Kidney tubule cell (primary cell): Measurements from ENCODE around the gene SH3RF3.

ENCODE experiments used
- DNase-seq: peaks from one replicate; pipeline ENCODE4 v3.0.0-alpha.2; 2018; ENCODE audit warnings: low spot score

Gene SH3RF3

DNA sequence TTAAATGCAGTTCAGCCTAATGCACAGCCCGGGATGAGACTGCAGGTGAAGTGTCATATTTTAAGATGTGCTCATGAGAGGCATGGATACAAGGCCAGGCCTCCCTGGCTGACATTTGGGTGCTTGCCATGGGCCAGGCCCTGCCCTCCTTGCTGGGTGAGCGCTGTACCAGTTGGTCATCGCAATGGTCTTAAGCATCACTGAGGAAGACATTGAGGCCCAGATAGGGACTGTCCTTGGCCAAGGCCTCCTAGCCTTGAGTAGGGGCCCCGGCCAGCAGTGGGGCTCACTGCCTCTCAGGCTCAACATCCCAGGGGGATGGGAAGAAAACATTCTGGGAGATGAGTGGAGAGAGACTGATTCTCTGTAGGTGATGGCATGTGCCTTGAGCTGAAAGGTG is 184.3 kb downstream of the SH3RF3 start:
- DNase-seq = no peak

DNA sequence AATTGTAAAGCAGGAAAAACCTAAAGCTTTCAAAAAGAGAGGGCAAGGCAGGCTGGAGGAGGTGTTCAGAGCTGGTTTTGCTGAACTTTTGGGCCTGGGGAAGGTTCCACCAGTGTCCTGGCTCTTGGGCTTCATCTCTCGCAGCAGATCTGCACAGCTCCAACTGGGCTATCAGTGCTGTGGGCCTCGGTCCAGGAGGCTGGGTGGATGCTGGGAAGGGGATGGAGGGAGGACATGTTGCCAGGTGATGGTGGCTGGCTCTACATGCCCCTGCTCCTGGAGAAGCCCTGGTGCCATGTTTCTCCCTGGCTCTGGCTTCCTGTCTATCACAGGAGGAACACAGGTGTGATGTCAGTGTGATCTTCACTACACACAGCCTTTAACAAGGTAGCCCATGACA is 187.1 kb downstream of the SH3RF3 start:
- DNase-seq = no peak

DNA sequence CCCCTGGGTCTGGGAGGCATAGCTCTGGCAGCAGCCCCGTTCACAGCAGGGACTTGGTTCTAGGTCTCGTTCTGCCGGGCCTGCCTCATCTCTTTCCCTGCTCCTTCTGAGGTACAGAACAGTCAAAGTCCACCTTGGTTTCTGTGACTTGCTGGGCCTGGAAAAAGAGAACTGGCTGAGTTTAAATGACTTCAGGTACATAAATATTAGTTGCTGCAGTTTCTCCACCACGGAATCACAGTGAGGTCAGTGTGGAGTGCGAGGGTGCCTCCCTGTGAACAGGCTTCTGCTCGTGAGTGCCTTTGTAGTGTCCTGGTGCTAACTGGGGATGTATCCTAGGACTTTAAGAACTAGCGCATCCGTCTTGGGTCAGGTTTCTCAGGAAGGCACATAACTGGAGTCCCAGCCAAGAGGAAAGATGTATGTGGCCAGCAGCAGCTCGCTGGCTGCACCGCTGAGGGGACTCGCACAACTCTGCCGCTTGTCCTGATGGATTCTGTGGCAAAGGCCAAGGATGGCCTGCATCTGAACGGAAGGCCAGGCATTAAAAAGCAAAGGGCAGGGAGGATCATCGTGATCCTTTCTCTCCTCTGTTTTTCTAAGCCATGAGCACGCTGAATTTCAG is 188.6 kb downstream of the SH3RF3 start:
- DNase-seq = no peak

DNA sequence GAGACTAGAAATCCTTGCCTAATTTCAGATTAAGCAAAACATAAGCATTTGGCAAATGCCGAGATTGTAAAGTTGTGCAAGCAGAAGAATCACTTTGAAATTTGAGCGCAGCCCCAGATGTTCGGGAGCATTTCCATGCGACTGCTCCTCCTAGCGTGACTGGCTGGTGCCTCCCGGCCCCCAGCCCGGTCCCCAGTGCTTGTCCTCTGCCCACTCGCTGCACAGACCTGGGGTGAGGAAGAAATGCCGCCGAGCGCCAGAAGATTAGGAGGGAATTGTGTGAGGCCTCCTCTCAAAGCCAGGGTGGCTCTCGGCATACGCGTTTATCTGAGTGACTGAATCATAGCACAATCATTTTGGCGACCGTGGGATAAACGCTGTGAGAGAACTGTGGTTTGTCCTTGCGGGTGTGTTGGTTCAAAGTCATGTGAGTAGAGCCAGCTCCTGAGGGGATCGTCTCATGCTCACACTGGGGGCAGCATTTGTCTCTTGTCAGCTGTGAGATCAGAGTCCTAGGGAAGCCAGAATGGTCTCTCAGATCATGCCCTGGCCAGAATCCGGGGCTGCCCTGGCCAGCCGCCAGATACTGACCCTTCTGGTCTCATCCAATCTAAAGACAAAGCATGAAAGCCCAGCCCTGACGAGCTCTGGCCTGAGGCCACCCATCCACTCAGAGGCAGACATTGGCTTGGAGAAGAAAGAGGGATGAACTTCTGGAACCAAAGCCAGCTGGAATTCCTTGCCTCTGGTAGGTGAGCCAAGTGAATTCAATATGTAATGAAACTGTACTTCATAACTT is 189.3 kb downstream of the SH3RF3 start:
- no peak for DNase-seq

DNA sequence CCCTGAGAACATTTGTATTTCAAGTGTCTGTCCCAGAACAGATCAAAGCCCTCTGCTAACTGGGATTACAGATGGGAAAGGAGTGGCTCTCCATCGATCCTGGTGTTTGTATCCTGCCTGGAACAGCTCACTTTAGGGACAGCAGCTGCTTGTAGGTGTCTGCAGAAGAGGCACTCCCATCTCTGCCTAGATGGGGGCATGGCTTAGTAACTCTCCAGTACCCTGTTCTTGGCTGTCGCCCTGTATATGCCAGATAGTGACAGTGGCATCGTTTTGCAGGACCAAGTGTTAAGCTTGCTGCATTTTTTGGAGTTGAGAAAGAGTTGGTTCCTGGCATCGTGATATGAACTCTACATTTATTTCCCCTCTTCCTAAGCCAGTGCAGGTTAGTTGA is 189.9 kb downstream of the SH3RF3 start:
- no peak for DNase-seq

DNA sequence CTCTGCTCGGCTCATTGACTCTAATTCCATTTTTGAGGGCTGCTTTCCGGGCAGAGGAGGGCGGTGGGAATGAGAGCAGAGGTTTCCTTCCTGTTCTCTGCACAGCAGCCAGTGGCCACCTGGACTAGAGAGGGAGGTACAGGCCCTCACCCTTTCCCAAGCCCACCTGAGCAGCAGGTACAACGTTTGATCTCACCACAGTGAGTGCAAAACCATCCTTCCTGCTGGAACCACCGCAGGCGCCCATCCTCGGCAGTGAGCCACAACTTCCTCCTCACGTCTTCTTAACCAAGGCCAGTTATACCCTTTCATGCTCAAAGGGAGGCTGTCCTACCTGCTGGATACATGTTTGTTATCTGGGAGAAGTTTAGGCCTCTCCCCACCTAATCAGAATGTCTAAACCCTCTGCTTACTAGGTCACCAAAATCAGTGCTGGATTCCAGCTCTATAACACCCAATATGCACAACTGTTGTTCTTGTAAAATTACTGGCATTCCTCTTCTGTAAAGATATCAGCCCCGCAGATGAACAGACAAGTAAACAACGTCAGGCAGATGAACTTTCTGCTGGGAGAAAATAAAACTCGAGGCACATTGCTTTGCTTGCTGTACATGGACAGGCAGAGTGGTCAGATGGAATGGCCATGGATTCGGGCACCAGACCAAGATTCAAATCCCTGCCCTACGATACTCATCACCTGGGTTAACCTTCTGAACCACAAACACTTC is 191.4 kb downstream of the SH3RF3 start:
- DNase-seq = no peak

DNA sequence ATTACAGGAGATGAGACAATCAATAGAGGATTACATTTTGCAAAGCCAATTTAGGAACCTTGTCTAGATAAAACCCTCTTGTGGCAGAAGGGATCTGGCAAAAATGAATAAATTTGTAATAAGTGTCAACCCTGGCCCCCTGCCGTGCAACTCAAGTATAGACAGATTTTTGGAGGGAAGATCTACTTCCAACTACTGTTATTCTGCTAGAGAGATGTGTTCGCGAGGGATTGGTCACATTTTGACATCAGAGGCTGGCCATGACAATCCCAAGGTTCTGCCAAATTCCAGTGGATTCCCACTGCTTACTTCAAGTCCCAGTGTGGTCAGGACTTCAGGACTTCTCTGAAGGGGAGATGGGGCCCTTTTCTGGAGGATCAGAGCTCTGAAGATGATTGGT is 192.6 kb downstream of the SH3RF3 start:
- no peak for DNase-seq

DNA sequence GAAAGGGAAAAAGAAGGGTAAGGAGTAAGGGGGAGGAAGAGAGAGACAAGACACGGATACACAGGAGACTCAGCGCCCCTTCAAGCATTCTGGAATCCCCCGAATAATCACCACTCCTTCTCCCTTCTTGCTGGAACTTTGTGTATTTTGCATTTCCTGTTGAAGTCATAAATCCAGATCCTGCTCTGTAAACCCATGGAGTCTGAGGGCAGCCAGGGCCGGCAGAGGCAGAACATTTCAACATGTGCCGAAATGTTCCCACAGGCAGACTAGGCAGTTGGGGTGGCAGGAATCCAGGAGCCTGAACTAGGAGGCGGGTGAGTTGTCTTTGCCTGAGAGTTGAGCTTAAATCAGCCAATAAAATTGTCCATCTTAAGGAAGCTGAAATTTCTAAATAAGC is 193.1 kb downstream of the SH3RF3 start:
- no peak for DNase-seq

DNA sequence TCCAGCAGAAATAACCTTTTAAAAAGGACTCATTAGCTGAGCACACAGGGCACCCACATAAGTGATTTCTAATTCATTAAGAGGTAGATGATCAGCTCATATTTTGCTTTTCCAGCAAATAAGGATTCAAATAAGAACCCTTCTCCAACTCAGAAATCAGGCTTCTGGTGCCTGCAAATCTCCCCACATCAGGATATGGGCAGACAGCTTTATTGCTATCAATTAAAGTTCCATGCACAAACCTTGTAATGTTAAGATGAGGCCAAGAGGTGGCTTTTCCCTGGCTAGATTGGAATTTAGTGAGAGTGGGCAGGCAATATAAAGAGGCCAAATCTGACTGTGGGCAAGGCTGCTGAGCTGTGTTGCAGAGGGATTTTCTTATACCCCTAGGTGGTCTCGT is 193.6 kb downstream of the SH3RF3 start:
- no peak for DNase-seq

DNA sequence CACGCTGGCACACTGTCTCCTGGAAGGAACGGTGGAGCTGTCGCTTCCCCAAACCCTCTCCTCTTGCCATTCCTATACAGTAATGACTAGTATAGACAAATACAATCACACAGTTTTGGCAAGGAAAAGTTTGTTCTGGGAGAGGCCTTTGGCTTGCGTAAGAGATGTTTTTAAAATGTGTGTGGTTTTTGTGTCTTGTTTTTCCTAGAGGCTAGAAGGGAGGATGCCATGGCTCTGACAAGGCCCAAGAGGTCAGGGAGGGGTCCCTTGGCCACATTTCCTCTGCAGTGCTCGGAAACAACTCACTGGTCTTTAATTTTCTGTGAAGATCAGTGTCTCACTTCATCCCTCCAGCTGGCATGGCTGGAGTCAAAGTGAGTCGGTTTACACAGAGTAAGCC is 195.9 kb downstream of the SH3RF3 start:
- peak; percentile 3 for DNase-seq

DNA sequence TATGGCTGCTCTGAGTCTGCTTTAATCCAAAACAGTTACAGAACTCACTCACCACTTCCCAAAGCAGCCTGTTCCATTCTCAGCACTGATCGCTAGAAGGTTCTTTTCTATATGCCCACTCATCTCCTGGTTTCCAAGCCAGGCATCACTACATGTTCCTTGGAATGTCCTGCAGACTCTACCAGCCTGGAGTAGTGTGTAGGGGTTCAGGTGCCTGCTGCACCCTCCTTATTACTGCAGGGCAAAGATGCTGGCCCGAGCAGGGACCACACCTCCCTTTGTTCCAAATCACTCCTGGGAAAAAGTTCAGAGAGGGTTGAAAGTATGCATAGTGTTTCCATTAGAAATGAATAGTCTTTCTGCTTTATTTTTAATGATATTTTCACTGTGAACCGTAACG is 196.6 kb downstream of the SH3RF3 start:
- DNase-seq = no peak

DNA sequence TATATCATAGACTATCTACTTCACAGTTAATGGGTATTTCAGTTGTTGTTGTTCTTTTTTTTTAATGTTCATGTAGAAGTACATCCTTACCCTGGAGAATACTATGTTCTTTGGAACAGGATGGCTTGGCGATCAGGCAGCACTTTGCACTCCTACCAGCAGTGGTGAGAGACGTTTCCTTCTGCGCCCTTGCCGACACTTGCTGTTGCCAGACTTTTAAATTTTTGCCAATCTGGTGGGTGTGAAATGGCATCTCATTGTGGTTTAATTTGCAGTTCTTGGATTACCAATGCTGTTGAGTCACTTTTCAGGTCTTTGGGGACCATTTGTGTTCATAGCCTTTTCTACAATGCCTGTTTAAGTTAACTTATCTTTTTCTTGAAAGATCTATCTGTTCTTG is 197.3 kb downstream of the SH3RF3 start:
- no peak for DNase-seq

DNA sequence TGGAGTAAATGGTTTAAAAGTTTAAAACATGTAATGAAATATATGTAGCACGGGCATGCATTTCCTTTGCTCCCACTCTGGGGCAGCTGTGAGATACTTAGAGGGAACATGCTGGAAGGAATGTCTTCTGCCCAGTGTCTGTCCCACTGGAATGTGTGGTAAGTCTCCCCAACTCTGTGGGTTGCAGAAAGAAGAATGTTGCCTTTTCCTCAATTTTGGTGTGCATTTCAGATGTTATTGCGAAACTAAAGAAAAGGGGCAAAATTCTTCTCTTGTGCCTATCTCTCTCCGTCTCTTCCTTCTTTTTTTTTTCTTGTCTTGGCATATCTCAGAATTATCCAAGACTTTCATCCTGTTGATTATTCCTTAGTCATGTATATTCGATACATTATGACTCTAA is 201.1 kb downstream of the SH3RF3 start:
- DNase-seq = no peak

DNA sequence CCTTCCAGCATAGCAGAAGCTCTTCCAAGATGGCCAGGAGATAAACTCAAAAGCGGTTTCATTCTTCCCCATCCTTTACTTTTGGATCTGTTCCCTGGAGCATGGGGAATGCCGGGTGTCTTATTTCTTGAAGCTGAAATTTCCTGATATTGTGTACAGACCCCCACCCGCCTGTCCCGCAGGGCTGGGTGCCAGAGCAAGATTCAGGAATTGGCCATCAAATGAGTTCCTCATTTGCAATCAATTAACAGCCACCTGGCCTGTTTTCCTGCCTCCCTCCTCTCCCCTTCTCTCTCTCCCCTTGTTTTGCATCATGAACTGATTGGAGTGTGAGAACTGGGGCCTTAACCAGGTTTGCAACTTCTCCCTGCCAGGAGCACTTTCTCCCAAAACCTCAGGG is 202.1 kb downstream of the SH3RF3 start:
- DNase-seq = no peak

DNA sequence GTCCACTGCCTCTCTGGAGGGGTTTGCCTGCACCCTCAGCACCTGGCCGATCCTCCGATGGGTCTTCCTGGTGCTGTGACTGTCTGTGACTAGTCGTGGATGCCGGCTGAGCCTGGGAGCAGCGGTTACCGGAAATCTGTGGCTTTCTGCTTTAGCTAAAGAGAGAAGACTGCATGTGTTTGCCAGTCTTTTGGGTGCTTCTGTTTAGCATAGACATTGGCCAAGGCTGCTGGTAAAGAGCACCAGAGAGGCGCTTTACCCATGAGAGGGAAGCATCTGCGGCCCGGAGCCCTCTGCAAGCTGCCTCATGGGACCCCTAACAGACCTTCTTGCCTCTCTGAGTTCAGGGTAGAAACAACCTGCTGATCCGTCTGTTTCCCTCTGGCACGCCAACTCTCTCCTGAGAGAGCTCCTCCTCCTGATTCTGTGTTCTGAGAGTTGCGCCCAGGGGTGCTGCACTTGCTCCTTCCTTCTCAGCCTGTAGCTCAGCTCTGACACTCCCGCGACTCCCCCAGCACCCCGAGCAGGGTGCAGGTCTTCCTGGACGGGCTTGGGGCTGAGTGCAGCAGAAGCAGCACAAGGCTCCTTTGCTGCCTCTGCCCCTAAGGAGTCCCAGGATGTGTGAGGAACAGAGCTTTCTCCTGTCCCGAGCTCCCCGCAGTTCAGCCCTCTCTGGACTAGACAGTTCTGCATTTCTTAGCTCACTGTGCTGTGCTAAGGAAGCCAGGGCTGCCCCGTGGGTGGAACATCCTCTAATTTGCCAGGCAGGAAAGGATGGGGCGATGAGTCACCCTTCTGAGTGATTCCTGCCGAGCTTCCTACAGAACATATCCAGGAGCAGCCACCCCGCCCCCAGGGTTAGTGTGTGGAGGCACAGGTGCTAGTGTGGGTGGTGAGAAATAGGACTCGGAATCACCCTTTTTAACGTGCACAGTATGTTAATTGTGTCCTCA is 203.2 kb downstream of the SH3RF3 start:
- DNase-seq = peak; percentile 88

DNA sequence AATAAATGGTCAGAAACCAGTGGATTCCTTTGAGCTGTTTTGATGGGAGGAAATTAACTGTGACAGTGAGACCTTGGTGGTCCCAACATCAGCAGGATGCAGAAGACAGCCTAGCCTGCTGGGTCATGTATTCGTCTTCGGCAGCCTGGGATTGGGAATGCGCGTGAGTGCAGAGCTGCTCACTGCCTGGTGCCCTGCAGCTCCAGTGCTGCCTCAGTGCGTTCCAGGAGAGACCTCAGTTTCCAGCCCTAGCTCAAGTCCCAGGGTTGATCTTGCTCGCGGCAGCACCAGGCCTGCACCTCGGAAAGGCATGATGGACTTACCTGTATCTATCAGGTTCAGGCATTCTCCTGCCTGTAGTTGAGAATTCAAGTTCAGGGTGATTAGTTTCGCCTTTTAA is 203.9 kb downstream of the SH3RF3 start:
- DNase-seq = no peak

DNA sequence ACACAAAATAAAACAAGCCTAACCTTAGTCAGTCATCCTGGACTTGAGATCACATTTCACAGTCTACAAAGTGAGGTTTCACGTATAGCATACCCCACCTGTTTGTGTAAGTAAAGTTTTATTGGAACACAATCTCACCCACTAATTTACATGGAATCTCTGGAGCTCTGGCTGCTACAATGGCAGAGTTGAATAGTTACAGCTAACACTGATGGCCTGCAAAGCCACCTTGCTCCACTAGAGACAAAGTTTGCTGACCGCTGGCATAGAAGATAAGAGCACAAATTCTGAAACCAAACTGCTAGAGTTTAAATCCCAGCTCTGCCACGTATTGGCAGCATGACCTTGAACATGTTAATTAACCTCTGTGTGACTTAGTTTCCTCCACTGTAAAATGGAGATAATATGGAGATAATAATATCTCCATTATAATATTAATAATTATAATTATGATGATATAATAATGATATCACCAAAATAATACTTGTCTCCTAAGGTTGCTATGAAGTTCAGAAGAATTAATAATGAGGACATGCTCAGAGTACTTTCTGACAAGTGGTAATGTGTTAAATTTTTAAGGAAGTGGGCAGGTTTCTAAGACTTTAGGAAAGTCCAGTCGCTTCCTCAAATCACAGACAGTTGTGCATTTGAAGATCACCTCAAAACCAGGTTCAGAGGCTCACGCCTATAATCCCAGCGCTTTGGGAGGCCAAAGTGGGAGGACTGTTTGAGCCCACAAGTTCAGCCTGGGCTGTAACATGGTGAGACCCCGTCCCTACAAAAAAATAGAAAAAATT is 204.6 kb downstream of the SH3RF3 start:
- peak; percentile 9 for DNase-seq

DNA sequence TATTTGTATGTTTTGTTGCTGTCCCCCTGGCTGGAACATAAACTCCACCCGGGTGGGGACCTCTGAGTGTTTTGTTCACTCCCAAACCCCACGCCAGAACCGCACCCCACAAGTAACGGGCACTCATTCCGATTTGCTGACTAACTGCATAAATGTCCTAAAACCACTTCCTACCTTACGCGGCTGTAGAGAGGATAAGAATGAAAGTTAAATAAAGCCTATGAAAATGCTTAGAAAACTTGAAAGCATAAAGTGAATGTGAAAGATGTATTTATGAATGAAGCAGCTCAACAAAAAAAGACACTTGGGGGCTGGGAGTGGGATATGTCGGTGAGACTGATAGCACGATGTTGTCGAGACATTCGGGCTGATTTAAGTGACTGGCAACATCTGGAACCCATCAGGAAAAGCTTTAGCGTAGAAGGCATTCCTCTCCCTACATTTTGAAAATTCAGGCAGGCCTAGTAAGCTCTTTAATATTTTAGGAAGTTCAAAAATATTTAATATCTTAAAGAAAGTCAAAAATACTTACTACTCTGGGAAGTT is 206.7 kb downstream of the SH3RF3 start:
- DNase-seq = no peak

DNA sequence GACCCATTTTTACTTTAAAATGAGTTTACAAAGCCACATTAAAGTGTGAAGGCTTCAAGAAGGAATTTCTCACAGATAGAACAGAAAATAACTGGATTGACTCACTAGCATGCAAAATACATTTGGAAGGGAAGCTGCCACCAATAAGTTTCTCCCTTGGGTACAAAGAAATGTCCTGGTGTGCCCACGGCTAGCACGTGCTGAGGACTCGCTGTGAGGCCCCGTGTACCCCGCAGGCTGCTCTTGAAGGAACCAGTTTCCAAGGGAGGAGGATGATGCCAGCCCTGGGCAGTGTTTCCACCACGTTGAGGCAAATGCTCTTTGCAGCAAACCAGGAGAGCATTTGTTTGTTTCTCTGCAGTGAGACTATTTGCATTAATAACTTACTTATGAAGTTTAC is 207.3 kb downstream of the SH3RF3 start:
- DNase-seq = no peak

DNA sequence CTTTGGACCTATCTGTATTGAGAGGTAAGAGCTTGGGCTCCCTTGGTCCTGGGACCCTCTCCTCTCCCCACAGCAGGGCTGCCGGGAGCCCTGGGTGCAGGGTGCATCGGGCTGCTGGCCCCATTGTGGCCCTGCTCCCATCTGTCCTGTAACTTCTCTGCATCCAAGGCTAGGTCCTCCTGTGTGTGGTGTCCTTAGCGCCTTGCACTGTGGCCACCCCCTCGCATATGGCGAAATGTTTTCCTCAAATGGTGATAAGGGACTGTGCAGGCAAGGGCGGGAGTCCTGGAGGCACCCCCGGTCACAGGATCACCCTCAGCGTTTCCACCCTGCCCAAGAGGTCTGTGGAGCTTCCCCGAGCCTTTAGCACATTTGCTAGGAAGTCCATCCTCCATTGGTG is 208.2 kb downstream of the SH3RF3 start:
- no peak for DNase-seq

DNA sequence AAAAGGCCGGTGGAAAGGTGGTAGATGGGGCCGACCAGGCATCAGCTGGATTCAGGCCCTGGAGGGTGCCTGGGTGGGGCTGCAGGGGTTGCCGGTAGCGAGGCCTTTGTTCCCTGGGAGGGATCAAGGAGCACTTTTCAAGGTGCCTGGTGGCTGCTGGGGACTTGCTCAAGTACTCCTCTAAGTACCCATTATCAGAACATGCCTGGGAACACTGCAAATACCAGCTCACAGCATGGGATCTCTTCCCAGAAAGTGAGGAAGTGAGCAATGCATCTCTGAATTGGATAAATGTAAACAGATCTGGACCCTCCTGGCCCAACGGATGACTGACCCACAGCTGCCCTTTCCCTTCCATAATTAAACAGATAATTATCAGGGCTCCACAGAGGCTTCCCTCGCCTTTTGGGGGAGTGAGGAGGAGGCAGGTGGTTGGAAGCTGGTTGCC is 210.5 kb downstream of the SH3RF3 start:
- DNase-seq = no peak
